ENCODE results near the gene APRT.
A peak's percentile ranks its signal among the peaks of the same experiment; 100 is the strongest.

APRT gene

DNA sequence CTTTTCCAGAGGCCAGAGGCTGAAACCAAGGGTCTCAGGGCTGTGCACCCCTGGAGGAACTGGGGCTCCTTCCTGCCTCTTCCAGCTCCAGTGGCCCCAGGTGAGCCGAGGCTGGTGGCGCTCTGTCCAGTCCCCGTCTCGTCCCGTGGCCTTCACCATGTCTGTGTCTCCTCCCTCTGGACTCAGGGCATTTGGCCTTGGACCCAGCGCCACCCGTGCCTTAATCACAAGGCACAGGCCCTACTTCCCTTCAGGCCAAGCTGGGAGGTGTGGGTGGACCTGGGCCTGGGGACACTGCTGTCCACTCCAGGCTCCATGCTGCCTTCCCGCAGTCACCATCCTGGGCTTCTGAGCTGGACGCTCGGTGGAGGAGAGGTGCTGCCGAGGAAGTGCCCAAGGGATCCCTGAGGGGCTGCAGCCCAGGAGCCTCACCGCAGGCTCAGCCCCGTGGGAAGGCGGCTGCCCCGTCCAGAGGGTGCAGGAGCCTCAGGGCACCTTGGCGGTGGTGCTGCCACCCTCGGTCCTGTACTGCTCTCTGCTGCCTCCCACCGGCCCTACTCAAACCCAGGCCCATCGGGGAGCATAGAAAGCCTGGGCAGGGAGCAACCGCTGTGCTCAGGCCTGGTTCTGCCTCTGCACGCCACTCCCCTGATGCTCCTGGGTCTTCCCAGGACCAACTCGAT, 9.6 kb upstream of the APRT start:
- DNase-seq = no peak

DNA sequence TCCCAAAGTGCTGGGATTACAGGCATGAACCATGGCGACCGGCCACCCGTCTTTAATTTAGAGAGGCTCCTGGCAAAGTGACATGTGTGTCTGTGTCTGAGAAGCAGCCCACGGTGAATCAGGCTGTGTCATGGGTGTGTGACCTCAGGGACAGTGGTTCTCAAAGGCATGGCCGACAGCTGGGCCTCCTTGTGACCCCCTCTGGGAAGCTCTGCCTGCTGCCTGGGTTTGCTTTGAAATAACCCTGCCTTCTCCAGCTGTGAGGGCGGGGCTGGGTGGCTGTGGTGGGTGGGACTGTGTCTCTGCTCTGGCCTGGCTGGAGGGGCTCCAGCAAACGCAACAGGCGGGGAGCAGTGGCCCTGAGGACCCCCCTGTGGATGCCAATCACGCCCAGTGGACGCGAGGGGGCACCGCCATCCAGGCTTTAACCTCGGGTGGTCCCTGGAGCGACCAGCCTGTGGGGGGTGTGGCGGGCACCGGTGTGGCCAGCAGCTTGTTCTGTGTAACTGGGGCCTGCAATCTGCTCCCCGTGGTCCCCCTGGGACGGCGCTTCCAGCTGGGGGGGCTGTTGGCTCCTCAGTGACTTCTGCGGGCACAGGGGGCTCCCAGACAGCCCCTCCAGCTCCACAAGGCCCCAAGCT, 8.8 kb upstream of the APRT start:
- no peak for DNase-seq

DNA sequence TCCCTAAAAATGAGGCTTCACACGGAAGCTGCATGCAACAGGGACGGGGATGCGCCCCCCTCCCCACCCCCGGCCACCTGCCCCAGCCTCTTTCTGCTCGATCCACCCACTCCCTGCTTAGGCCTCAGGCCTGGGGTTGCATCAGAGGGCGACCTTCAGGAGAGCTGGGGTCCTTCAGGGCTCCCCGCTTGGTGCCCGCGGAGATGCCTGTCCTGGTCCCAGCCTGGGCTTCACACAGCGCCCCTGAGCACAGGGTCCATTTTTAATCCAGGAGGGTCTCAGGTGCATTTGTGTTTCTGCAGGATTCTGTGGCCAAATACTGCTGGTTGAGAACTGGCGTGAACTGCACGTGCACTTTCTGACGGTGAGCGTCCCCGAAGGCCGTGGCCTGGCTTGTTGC, 7.4 kb upstream of the APRT start:
- DNase-seq = no peak

- DNase-seq = no peak
These were observed 6.8 kb upstream of the APRT start for GRCh38 chr16:88818575-88818874.

- no peak for DNase-seq
These were observed 6.3 kb upstream of the APRT start for GRCh38 chr16:88817785-88818574.

GRCh38 chr16:88816736-88817535, 5.2 kb upstream of the APRT start:
- no peak for DNase-seq

DNA sequence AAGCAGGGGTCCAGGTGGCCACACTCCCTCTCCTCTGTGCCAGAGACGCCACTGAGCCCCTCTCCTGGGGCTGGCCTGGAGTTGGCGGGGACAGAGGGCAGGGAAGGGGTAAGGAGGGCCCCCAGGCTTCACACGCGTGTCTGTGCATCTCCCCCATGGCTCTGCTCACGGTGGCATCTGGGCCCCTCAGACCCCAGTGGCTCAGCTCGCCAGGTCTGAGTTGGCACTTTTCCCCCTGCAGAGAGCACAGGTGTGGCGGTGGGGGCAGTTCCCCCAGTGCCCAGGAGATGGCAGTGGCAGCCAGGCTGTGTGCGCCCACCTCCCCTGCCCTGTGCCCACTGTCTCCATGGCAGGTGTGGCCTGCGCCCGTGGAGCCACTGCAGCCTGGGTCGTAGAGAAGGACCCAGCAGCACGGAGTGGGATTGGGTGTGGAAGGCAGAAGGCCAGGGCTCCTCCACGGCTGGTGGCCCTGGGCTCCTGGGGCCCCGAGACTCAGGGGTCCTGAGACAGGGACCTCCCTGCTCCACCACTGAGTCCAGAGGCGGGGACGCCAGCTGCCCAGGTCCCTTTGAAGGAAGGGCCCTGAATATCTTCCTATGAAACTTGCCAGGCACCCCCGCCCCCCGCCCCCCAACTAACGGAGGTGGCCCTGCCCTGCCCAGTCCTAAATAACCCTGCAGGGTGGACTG, 4.3 kb upstream of the APRT start:
- peak; percentile 61 for DNase-seq

DNA sequence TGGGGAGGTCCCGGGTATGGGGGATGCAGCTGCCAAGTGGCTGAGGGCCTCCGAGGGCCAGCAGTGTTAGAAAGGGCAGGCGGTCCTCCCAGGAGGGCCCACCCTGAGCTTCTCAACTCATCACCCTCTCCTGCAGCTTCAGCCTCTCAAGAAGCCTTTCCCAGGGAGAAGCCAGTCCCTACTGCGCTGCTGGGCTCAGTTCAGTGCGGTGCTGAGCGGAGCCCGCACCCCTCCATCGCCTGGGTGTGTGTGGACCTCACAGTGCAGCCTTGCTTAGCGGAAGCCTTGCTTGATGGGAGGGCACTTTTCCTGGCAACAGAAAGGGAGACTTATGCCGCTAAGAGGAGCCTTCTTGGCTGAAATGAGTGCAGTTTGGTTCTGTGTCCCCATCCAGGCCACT, 3.5 kb upstream of the APRT start:
- DNase-seq = no peak

DNA sequence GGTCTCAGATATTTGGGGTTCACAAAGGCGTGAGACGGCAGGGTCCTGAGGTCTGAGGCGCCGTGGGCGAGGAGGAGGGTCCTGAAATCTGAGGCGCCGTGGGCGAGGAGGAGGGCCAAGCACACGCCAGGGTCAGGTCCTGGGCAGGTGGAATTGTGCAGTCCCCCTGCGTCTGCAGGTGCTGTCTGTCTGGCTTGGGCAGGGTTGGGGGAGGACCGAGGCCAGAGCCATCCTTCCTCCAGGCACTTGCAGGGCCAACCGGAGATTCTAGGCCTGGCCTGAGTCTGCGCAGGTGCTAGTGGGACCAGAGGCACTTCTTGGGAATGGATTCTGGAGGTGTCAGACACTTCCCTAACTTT, 2.4 kb upstream of the APRT start:
- no peak for DNase-seq

GRCh38 chr16:88813269-88814143, 1.8 kb upstream of the APRT start:
- DNase-seq = peak; percentile 3

DNA sequence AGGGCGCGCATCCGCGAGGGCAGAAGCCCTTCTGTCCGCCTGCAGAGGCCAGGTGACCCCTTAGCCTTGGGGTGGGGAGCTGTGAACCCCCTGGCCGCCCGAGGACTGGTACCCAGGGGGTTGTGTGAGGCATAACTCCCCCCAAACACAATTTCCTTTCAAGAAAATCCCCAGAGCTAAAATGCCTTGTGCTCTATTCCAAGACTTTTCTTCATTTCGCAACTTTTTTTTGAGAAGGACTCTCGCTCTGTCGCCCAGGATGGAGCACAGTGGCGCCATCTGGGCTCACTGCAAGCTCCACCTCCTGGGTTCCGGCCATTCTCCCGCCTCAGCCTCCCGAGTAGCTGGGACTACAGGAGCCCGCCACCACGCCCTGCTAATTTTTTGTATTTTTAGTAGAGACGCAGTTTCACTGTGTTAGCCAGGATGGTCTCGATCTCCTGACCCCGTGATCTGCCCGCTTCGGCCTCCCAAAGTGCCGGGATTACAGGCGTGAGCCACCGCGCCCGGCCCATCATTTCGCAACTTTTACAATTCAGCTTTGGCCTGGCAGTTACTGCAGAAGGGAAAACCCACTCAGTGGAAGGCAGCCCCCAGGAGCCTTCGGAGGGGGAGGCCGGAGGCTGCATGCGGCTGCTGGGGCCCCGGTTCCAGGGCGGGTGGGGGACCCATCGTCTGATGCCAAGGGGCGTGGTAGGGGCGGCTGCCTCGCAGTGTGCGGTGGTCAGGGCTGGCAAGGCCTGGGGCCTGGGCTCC, 963 bp upstream of the APRT start:
- DNase-seq = no peak

DNA sequence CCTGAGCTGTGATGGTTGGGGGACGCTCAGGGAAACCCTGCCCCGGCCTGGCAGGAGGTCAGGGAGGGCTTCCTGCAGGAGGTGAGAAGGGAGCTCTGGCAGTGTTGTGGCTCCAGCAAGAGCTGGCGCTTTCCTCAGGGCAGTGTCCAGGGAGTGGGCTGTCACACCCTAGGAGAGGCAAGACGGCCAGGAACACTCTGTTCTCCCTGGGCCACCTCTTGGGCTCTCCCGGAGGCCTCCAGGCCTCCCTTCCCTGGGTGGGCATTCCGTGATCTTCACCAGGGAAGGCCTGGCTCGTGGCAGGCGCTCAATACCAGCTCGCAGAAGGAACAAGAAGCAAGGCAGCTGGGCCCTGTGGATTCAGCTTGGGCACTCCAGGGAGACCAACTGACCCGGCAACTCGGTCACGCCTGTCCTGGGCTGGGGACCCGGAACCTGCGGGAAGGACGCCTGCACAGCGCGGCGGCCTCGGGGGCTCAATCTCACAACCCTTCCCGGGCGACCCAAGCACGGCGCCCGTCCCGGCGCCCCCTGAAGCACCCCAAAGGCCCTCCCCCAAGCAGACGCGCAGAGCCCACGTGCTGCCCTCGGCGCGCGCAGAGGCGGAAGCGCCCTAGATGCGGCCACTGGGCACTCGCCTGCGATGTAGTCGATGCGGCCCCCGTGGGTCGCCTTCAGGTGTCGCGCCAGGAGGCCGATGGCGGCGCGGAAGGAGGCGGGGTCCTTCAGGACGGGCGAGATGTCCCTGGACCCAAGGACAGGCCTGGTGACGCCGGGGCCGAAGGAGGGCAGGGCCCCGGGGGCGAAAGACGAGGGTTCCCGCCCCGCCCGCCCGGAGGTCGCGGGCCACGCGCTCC, 588 bp downstream of the APRT start:
- DNase-seq = peak; percentile 62

GRCh38 chr16:88810166-88810911, 1.4 kb downstream of the APRT start:
- no peak for DNase-seq

DNA sequence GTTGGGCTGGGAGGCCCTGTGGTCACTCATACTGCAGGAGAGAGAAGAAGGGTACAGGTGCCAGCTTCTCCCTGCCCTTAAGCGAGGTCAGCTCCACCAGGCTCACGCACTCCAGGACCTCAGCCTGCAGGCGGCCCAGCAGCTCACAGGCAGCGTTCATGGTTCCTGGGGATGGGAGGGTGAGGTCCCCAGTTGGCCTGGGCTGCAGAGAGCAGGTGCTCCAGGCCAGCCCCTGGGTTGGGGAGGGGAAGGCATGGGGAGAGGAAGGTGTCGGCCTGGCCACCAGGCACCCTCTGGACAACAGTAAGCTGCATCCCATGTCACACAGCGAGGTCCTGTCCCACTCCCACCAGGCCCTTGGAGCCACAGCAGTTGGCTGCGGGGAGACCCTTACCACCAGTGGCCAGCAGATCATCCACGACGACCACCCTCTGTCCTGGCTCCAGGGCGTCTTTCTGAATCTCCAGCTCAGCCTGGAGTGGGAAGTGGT, 2.0 kb downstream of the APRT start:
- DNase-seq = no peak

DNA sequence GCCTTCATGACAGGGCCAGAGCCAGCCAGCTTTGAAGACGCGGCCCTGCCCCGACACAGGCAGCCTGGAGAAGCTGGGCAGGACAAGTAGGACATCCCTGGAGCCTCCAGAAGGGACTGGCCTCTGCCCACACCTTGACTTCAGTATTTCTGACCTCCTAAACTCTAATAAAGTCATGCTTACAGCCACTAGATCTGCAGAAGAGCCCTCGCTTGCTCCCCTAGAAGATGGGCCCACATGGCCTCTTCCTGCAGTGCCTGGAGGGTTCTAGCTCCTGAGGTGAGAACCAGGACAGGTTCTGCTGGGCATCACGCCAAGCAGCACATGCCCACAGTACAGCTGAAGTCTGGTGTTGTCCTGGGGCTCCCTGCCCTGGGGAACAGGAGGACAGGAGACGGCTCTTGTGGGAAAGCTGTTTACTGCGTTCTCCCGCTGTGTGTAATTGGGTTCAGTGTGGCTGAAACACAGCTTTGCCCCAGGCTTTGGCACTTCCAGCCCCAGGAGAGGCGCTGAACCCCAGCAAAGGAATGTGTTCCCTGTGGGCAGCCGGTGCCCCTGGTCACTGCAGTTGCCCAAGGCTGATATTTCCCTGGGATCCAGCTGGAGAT, 2.6 kb downstream of the APRT start:
- no peak for DNase-seq

DNA sequence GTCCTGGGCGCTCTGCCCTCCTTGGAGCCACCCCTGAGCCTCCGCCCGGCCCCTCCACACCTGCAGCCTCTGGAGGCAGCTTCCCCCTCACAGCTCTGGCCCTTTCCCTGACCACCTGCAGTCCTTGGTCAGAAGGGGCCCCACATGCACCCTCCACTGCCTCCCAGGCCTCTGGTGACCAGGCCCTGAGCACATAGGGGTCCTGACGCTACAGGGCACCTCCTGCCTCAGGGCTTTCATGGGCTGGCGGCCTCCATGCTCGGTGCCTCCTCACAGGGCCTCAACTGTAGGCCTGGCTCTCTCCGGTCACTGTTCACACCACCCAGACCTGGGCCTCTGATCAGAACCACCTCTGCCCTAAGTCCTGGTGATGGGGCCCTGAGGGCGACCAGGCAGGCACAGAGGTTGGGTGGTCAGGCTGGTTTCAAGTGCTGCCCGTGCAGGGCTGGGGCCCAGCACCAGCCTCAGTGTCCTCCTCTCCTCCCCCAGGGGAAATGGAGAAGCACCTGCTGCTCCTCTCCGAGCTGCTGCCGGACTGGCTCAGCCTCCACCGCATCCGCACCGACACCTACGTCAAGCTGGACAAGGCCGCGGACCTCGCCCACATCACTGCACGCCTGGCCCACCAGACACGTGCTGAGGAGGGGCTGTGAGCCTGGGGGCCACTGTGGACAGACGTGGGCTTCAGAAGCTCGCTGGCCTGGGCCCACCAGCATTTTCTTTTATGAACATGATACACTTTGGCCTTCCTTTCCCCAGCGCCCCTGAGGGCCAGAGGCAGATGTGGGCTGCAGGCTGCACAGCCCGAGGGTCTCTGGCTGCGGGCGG, 3.9 kb downstream of the APRT start:
- no peak for DNase-seq

GRCh38 chr16:88807142-88807625, 4.5 kb downstream of the APRT start:
- no peak for DNase-seq
